Measurements from ENCODE around the gene EFNB3. TPM values are rescaled to one million over a fixed set of nuclear protein-coding genes. Genes with fewer than 3 reads are reported as not detected.

Gene EFNB3
- total RNA-seq, 6 experiments from 2014 or later = 0.26 to 1.1 (median 0.83) TPM

- TF ChIP-seq POLR2A (IDR thresholded peaks at IDR 0.05) (no peak), CTCF (IDR thresholded peaks at IDR 0.05) (no peak)
- Histone ChIP-seq H3K4me3 (no peak overlapping the region), H3K36me3 (no peaks in the 10 kb centered on the region), H3K27me3 (no peaks in the 10 kb centered on the region), H3K9me3 (no peaks in the 10 kb centered on the region), H3K4me1 (no peaks in the 10 kb centered on the region), H3K27ac (no peak overlapping the region)
- DNase-seq = no peak
- intact Hi-C loops (cut with DNase I) = no loop called here
- no peak for ATAC-seq
- WGBS (ENCODE audit: insufficient coverage, low coverage, low lambda C conversion rate, missing lambda C conversion rate) = 53% methylated on average over 3 of the region's 22 CpGs
Observed at GRCh38 chr17:7707858-7708750, 3.1 kb downstream of the EFNB3 start.

- DNase-seq = no peak
- intact Hi-C loops (cut with DNase I) = no loop called here
- Histone ChIP-seq H3K4me3 (no peak overlapping the region), H3K4me1 (no peaks in the 10 kb centered on the region), H3K27me3 (no peaks in the 10 kb centered on the region), H3K9me3 (no peaks in the 10 kb centered on the region), H3K27ac (no peak overlapping the region), H3K36me3 (no peaks in the 10 kb centered on the region)
- ATAC-seq = no peak
- TF ChIP-seq CTCF (IDR thresholded peaks at IDR 0.05) = no peak
- no peak for TF ChIP-seq POLR2A (IDR thresholded peaks at IDR 0.05)
- WGBS (ENCODE audit: insufficient coverage, low coverage, low lambda C conversion rate, missing lambda C conversion rate) = 17% methylated on average over 1 of the region's 11 CpGs
Observed at GRCh38 chr17:7709031-7709430, 4.0 kb downstream of the EFNB3 start.

GRCh38 chr17:7710301-7710700, 5.3 kb downstream of the EFNB3 start:
- DNase-seq = no peak
- intact Hi-C loops (cut with DNase I) = no loop called here
- TF ChIP-seq CTCF (IDR thresholded peaks at IDR 0.05) = no peak
- no peak for TF ChIP-seq POLR2A (IDR thresholded peaks at IDR 0.05)
- no peak overlapping the region for H3K27ac ChIP-seq
- 71% methylated on average over 6 of the region's 7 CpGs for WGBS (ENCODE audit: insufficient coverage, low coverage, low lambda C conversion rate, missing lambda C conversion rate)
- H3K9me3 ChIP-seq = no peaks in the 10 kb centered on the region
- no peaks in the 10 kb centered on the region for H3K4me1 ChIP-seq
- no peak for ATAC-seq
- H3K27me3 ChIP-seq = peaks cover 0 to 3% of the 10 kb centered on the region in 2 donors
- H3K4me3 ChIP-seq = no peak overlapping the region
- no peaks in the 10 kb centered on the region for H3K36me3 ChIP-seq

- Histone ChIP-seq H3K4me1 (no peaks in the 10 kb centered on the region), H3K9me3 (no peaks in the 10 kb centered on the region), H3K27me3 (peaks cover 0 to 11% of the 10 kb centered on the region in 2 donors), H3K36me3 (no peaks in the 10 kb centered on the region), H3K27ac (no peak overlapping the region), H3K4me3 (no peak overlapping the region)
- DNase-seq (no peak), ATAC-seq (no peak)
- TF ChIP-seq CTCF (IDR thresholded peaks at IDR 0.05) (no peak), POLR2A (IDR thresholded peaks at IDR 0.05) (no peak)
- WGBS (ENCODE audit: insufficient coverage, low coverage, low lambda C conversion rate, missing lambda C conversion rate) = 73% methylated on average over 7 of the region's 7 CpGs
- intact Hi-C loops (cut with DNase I) = no loop called here
Observed at GRCh38 chr17:7711051-7711755, 6.2 kb downstream of the EFNB3 start.
